OCI-LY7 (cell line): ENCODE data around the gene DENND6B.

Experiments
- CTCF ChIP-seq: fragments of 200-600 bp; sonication (generic); conservative IDR thresholded peaks from 2 replicates; pipeline ENCODE4 v1.5.1; 2014; ENCODE audit warnings: mild to moderate bottlenecking, antibody characterized with exemption, low read length, moderate library complexity, mixed read lengths
- EZH2phosphoT487 ChIP-seq: fragments of 200-600 bp; sonication (generic); IDR thresholded peaks from 2 replicates; pipeline ENCODE4 v1.6.1; 2018; ENCODE audit warnings: low read depth, borderline replicate concordance, mild to moderate bottlenecking, mixed run types, antibody characterized with exemption, low read length, moderate library complexity, mixed read lengths

- TF ChIP-seq EZH2phosphoT487 (no peak), CTCF (no peak)
These were observed 2.9 kb downstream of the DENND6B start for GRCh38 chr22:50323900-50324299.
